Nephron (organoid): Measurements from ENCODE around the gene TAF1.
"Not testable (repeated sequence)": the region's sequence is repeated elsewhere in the genome, so short reads cannot be mapped to it uniquely, and the experiment has no call there.

ENCODE experiments used
- H3K27ac Mint-ChIP-seq, 3 experiments: 2 replicates each; pipeline ENCODE4 v1.8.0; 2020; ENCODE audit warnings: mixed read lengths in 3 of 3, mild to moderate bottlenecking in 2 of 3, moderate library complexity in 1 of 3
- H3K27me3 Mint-ChIP-seq: 2 replicates; pipeline ENCODE4 v1.8.0; 2021; ENCODE audit warnings: low read depth, mild to moderate bottlenecking, moderate library complexity, mixed read lengths
- H3K36me3 Mint-ChIP-seq: 2 replicates; pipeline ENCODE4 v1.8.0; 2020; ENCODE audit warnings: low read depth, mixed read lengths
- H3K4me1 Mint-ChIP-seq: 2 replicates; pipeline ENCODE4 v1.8.0; 2020; ENCODE audit warnings: mixed read lengths
- H3K4me3 Mint-ChIP-seq, 3 experiments: 2 replicates each; pipeline ENCODE4 v1.8.0; 2020; ENCODE audit warnings: mild to moderate bottlenecking in 3 of 3, mixed read lengths in 3 of 3, moderate library complexity in 2 of 3
- H3K9me3 Mint-ChIP-seq: 2 replicates; pipeline ENCODE4 v1.8.0; 2020; ENCODE audit warnings: mixed read lengths
- CTCF ChIP-seq, 3 experiments: fragments of 200-600 bp; sonication (generic); IDR thresholded peaks; one replicate each; pipeline ENCODE4 v1.5.0; 2021; ENCODE audit warnings: antibody characterized with exemption in 3 of 3; ENCODE audit not compliant: unreplicated experiment in 3 of 3

The TAF1 gene

GRCh38 chrX:71510161-71510560 lies 144.0 kb downstream of the TAF1 start:
- H3K4me3 Mint-ChIP-seq: no peak overlapping the region
- no peaks in the 10 kb centered on the region for H3K36me3 Mint-ChIP-seq
- H3K4me1 Mint-ChIP-seq: peaks cover 7% of the 10 kb centered on the region
- H3K9me3 Mint-ChIP-seq: peaks cover 20% of the 10 kb centered on the region
- TF ChIP-seq CTCF (IDR thresholded peaks at IDR 0.05; ENCODE audit: unreplicated experiment in 3 of 3): no peak
- H3K27ac Mint-ChIP-seq: no peak overlapping the region
- no peaks in the 10 kb centered on the region for H3K27me3 Mint-ChIP-seq

- not testable (repeated sequence) for H3K4me3 Mint-ChIP-seq, H3K4me1 Mint-ChIP-seq, H3K27ac Mint-ChIP-seq, H3K36me3 Mint-ChIP-seq, H3K27me3 Mint-ChIP-seq
- peaks cover 19% of the 10 kb centered on the region for H3K9me3 Mint-ChIP-seq
These were observed 147.6 kb downstream of the TAF1 start for GRCh38 chrX:71513731-71514130.

- Mint-ChIP-seq H3K27ac (peak overlapping the region; percentile 0 to 31 (median 12)), H3K36me3 (no peaks in the 10 kb centered on the region), H3K4me1 (peaks cover 7% of the 10 kb centered on the region), H3K27me3 (no peaks in the 10 kb centered on the region), H3K9me3 (peaks cover 15% of the 10 kb centered on the region), H3K4me3 (no peak overlapping the region)
- no peak for TF ChIP-seq CTCF (IDR thresholded peaks at IDR 0.05; ENCODE audit: unreplicated experiment in 3 of 3)
These were observed 148.3 kb downstream of the TAF1 start for GRCh38 chrX:71514367-71515037.

- H3K4me1 Mint-ChIP-seq: peaks cover 7% of the 10 kb centered on the region
- peaks cover 15% of the 10 kb centered on the region for H3K9me3 Mint-ChIP-seq
- H3K4me3 Mint-ChIP-seq: no peak overlapping the region
- peak overlapping the region in 2 of 3 experiments; percentile 12 to 31 for H3K27ac Mint-ChIP-seq
- H3K36me3 Mint-ChIP-seq: no peaks in the 10 kb centered on the region
- TF ChIP-seq CTCF (IDR thresholded peaks at IDR 0.05; ENCODE audit: unreplicated experiment in 3 of 3): no peak
- no peaks in the 10 kb centered on the region for H3K27me3 Mint-ChIP-seq
These were observed 148.9 kb downstream of the TAF1 start for GRCh38 chrX:71515038-71515396.
